DOHH2 (cell line): ENCODE measurements around the gene PINLYP.

ENCODE experiments used
- H3F3A ChIP-seq: fragments of 200-600 bp; sonication (generic), shearing (Covaris generic); 2 replicates; pipeline ENCODE4 v1.6.0; 2016; ENCODE audit warnings: antibody characterized with exemption, mild to moderate bottlenecking; ENCODE audit not compliant: control insufficient read depth, insufficient read depth
- H3K27ac ChIP-seq: fragments of 200-600 bp; sonication (generic); 2 replicates; pipeline ENCODE4 v1.5.1; 2014; ENCODE audit warnings: low read depth, mild to moderate bottlenecking, low read length, moderate library complexity
- H3K27me3 ChIP-seq: fragments of 200-600 bp; sonication (generic); 2 replicates; pipeline ENCODE4 v1.6.1; 2014; ENCODE audit warnings: mild to moderate bottlenecking, low read length, mixed read lengths; ENCODE audit not compliant: control insufficient read depth
- H3K36me3 ChIP-seq: fragments of 200-600 bp; sonication (generic); 2 replicates; pipeline ENCODE4 v1.6.1; 2014; ENCODE audit warnings: mild to moderate bottlenecking, low read length, moderate library complexity, mixed read lengths; ENCODE audit not compliant: control insufficient read depth
- H3K4me1 ChIP-seq: fragments of 200-600 bp; sonication (generic); 2 replicates; pipeline ENCODE4 v1.6.1; 2014; ENCODE audit warnings: mild to moderate bottlenecking, low read length, mixed read lengths; ENCODE audit not compliant: control insufficient read depth
- H3K4me2 ChIP-seq: fragments of 200-600 bp; sonication (generic); 2 replicates; pipeline ENCODE4 v1.6.0; 2014; ENCODE audit warnings: mild to moderate bottlenecking, low read length, moderate library complexity
- H3K4me3 ChIP-seq: fragments of 200-600 bp; sonication (generic); 2 replicates; pipeline ENCODE4 v1.5.1; 2014; ENCODE audit warnings: mild to moderate bottlenecking, low read length, mixed read lengths
- H3K79me2 ChIP-seq: fragments of 200-600 bp; sonication (generic); 2 replicates; pipeline ENCODE4 v1.6.1; 2014; ENCODE audit warnings: mild to moderate bottlenecking, low read length, mixed read lengths; ENCODE audit not compliant: control insufficient read depth
- H3K9me2 ChIP-seq: fragments of 200-600 bp; sonication (generic); replicated peaks from 2 replicates; pipeline ENCODE4 v1.6.1; 2014; ENCODE audit warnings: mild to moderate bottlenecking, low read length, mixed read lengths; ENCODE audit not compliant: control insufficient read depth
- H3K9me3 ChIP-seq: fragments of 200-600 bp; sonication (generic); 2 replicates; pipeline ENCODE4 v1.6.1; 2014; ENCODE audit warnings: antibody characterized with exemption, low read length, mixed read lengths; ENCODE audit not compliant: control insufficient read depth, insufficient read depth
- H4K20me1 ChIP-seq: fragments of 200-600 bp; sonication (generic); 2 replicates; pipeline ENCODE4 v1.6.0; 2014; ENCODE audit warnings: low read depth, mild to moderate bottlenecking, antibody characterized with exemption, low read length, moderate library complexity; ENCODE audit not compliant: control insufficient read depth, insufficient read depth
- CTCF ChIP-seq: fragments of 200-600 bp; sonication (generic); IDR thresholded peaks from one replicate; pipeline ENCODE4 v1.5.1; 2014; ENCODE audit warnings: antibody characterized with exemption, mild to moderate bottlenecking, low read depth, low read length; ENCODE audit not compliant: poor library complexity, severe bottlenecking
- EZH2phosphoT487 ChIP-seq: fragments of 200-600 bp; sonication (generic); IDR thresholded peaks from 2 replicates; pipeline ENCODE4 v1.6.1; 2017; ENCODE audit warnings: borderline replicate concordance, mild to moderate bottlenecking, antibody characterized with exemption, low read length, moderate library complexity, mixed read lengths

Gene PINLYP

GRCh38 chr19:43594710-43595604, 19.4 kb downstream of the PINLYP start:
- Histone ChIP-seq H4K20me1 (no peaks in the 10 kb centered on the region), H3K4me3 (peak overlapping the region; percentile 83), H3F3A (no peaks in the 10 kb centered on the region), H3K9me2 (no peaks in the 10 kb centered on the region), H3K4me2 (peak overlapping the region; percentile 90), H3K4me1 (peaks cover 22% of the 10 kb centered on the region), H3K9me3 (no peaks in the 10 kb centered on the region), H3K27ac (peak overlapping the region; percentile 33), H3K36me3 (peaks cover 43% of the 10 kb centered on the region), H3K79me2 (peaks cover 53% of the 10 kb centered on the region), H3K27me3 (no peaks in the 10 kb centered on the region)
- TF ChIP-seq EZH2phosphoT487 = no peak
- peak; percentile 82 for TF ChIP-seq CTCF

DNA sequence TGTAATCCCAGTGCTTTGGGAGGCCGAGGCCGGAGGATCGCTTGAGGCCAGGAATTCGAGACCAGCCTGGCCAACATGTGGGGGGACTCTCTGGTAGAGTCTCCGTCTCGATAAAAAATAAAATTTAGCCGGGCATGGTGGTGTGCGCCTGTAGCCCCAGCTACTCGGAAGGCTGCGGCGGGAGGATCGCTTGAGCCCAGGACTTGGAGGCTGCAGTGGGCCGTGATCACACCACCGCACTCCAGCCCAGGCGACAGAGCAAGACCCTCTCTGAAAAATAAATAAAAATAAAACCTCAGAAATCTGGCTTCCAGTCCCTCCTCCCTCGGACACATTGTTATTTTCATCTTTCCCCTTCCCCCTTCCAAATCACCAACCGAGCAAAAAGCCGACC, 20.0 kb downstream of the PINLYP start:
- no peaks in the 10 kb centered on the region for H3F3A ChIP-seq
- peak overlapping the region; percentile 90 for H3K4me2 ChIP-seq
- no peaks in the 10 kb centered on the region for H3K9me2 ChIP-seq
- H3K9me3 ChIP-seq = no peaks in the 10 kb centered on the region
- peak overlapping the region; percentile 33 for H3K27ac ChIP-seq
- H3K4me3 ChIP-seq = peak overlapping the region; percentile 83
- H3K27me3 ChIP-seq = no peaks in the 10 kb centered on the region
- H3K4me1 ChIP-seq = peaks cover 18% of the 10 kb centered on the region
- H4K20me1 ChIP-seq = no peaks in the 10 kb centered on the region
- peaks cover 57% of the 10 kb centered on the region for H3K79me2 ChIP-seq
- peaks cover 49% of the 10 kb centered on the region for H3K36me3 ChIP-seq
- TF ChIP-seq EZH2phosphoT487 (no peak), CTCF (no peak)

DNA sequence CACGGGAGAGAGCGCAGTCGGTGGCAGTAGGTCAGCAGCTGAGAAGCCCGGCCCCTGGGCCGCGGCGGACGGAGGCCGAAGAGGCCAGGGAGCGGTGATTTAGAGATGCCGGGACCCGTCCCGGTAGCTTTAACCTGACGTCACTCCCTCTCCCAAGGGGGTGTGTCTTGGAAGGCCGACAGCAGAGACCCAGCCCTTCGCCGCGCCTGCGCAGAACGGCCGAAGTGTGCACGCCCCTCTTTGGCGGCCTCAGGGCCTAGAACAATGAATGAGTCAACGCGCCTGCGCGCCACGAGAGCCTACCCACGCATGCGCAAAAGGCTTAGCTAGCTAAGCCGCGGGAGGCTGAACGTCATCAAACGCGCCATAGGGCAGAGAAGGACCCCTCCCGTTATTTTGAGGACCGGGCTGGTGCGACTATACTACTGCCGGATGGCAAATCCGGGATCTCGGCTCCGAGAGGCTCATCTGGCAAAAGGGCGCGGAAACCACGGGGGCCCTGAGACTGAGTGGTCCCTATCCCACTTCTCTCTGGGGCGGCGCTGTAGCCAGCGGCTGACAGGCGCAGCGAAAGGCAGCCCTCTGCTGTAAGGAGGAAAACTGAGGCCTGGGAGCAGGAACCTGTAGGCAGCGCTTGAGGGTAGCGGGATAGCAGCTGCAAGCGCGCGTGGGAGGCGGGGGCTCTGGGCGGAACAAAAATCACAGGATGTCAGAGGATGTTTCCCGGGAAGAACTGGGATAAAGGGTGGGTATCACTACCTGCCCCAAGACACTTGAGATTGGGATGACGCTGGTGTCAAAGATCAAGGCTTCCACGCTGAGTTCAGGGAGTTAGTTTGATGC, 20.6 kb downstream of the PINLYP start, which contains the start of the genes IRGQ and ZNF576:
Gene IRGQ, minus strand, starts transcription at position 136 of the 843 bp plus-strand sequence. CDS start 796 bp downstream, outside the sequence.
Gene ZNF576, plus strand, starts transcription at position 597 of the 843 bp plus-strand sequence. CDS start 514 bp downstream, outside the sequence.
- H3K27ac ChIP-seq = peak within 1 kb of the TSS; percentile 72
- TF ChIP-seq EZH2phosphoT487 (no peak), CTCF (no peak)
- peak within 1 kb of the TSS; percentile 83 for H3K4me3 ChIP-seq
- H3K27me3 ChIP-seq = no peaks in the 10 kb centered on the region
- peaks cover 3% of the 10 kb centered on the region; the same call in 1 of the 2 replicates for H3F3A ChIP-seq
- no peaks in the 10 kb centered on the region for H3K9me3 ChIP-seq
- no peaks in the 10 kb centered on the region for H3K9me2 ChIP-seq
- H3K4me2 ChIP-seq = peak within 1 kb of the TSS; percentile 90
- no peaks in the 10 kb centered on the region for H4K20me1 ChIP-seq
- peaks cover 47% of the 10 kb centered on the region for H3K36me3 ChIP-seq
- peaks cover 18% of the 10 kb centered on the region for H3K4me1 ChIP-seq
- peaks cover 57% of the 10 kb centered on the region for H3K79me2 ChIP-seq
